Endometrial microvascular endothelial cells (primary cell): ENCODE results near the gene DNAJC12. TPM values are rescaled to one million over a fixed set of nuclear protein-coding genes. Genes with fewer than 3 reads are reported as not detected.
"Not testable (repeated sequence)": the region's sequence is repeated elsewhere in the genome, so short reads cannot be mapped to it uniquely, and the experiment has no call there.

ENCODE experiments used
- in situ Hi-C: cut with HindIII; loops from 2 replicates; pipeline ENCODE4 v1.10.0; 2017; ENCODE audit warnings: low sequenced_read_pairs, low pct_unique_long_range_greater_than_20kb; ENCODE audit errors: inconsistent ontology term
- total RNA-seq: library from RNA; depleted of rRNA; stranded (reverse); fragments of >200 nt; gene quantifications from one replicate; pipeline ENCODE4 v1.2.3, GENCODE V29; 2015; ENCODE audit errors: inconsistent ontology term

The DNAJC12 gene
- total RNA-seq, result 2.1 TPM

DNA sequence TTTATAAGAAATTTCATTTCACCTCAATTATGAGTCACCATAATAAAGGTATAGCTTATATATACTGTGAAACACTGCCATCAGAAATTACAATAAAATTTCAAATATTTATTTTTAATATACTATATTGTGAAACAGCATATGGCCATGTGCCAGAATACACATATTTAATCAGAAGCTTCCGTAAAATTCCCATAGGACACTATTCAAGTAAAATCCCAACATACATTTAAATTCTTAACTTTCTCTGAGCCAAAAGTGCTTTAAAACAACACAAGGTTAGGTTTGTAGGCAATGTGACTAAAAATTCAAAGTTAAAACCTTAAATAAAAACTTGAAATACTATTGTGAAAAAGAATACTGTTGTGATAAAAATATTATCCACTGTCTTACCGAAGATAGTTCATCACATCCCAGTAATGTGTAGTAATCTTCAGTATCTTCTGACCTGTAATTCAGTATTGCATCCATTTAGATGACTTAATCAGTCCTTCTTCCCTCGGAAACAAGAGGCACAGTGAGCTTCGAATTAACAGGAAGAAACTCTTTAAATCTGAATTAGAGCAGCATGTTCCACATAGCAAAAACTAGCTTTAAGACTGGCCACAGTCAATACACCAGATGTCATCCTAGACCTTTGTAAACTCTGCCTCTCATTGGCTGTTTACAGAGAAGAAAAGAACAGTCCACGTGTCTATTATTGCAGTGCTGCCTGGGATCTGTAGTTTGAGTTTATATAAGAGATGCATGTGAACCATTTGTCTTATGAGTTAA lies at the start of gene DNAJC12:
Gene DNAJC12, minus strand, starts transcription at position 648 of the 774 bp plus-strand sequence. Its CDS starts 177 bp downstream, at position 471.
- in situ Hi-C loops, result no loop called here

DNA sequence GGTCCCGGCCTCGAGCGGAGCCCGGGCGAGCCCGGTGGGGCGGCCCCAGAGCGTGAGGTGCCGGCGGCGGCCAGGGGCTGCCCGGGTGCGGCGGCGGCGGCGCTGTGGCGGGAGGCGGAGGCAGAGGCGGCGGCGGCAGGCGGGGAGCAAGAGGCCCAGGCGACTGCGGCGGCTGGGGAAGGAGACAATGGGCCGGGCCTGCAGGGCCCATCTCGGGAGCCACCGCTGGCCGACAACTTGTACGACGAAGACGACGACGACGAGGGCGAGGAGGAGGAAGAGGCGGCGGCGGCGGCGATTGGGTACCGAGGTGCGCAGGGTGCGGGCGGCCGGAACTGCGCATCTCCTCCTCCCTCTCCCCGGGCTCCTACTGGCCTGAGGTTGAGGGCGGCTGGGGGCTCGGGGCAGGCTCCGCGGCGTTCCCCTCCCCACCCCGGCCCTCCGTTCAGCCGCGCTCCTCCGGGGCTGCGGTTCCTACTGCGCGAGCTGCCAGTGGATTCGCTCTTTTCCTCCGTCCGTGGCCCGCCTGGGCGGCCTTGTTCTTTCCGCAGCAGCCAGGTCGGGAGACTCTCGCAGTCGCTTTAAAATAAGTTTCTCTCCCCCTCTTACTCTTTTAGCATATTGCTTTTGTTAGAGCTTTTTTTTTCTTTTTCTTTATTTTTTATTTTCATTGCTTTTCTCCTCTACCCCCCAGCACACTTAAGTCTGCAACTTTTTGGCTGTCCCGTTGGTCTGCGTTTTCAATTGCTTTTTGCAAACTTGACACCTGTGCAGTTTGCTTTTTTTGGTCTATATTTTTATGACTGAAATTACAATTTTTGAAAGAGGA lies 47.1 kb upstream of the DNAJC12 start:
- in situ Hi-C loops, result no loop called here

DNA sequence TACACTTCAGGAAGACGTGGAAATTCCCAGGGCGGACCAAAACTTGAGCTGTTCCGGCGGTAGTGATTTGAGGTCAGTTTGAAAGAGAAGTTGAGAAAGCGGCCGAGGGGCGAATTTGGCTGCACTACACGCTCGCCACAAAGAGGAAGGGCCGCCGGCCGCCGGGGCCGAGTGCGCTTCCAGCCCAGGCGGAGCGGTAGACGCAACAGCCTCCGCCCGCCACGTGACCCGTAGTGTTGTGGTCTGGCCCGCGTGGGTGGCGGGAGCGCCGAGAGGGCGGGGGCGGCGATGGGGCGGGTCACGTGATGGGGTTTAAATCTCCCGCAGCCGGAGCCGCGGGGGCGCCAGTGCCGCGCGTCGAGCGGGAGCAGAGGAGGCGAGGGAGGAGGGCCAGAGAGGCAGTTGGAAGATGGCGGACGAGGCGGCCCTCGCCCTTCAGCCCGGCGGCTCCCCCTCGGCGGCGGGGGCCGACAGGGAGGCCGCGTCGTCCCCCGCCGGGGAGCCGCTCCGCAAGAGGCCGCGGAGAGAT lies 46.4 kb upstream of the DNAJC12 start, which contains the start of gene SIRT1:
Gene SIRT1, plus strand, starts transcription at position 344 of the 529 bp plus-strand sequence. Its CDS starts 66 bp downstream, at position 410.
- in situ Hi-C loops, result no loop called here

DNA sequence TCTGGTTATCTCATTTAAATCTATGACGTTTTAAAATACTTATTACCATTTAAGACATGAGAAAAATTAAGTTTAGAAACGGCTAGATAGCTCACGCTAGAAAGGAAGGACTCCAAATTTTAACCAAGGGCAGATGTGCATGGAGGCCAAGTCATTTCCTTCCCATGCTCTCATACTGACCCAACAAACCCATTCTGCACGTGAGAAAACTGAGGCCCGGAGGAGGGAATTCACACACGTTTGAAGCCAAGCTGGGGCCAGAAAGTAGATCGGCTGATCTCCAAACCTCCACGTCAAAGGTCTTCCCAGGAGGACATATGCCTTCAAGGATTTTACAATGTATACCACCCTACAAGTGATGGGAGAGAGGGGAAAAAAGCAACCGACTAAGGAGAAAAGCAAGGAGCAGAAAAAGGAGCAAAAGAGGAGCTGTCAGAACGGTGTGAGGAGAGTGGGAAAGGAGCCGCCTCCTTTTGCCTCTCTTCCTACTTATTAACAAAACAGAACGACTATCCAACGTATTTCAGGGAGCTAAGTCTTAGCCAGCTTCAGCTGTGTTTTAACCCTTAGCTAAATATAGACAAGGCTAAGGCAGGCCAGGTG lies 45.8 kb upstream of the DNAJC12 start:
- in situ Hi-C loops, result no loop called here

DNA sequence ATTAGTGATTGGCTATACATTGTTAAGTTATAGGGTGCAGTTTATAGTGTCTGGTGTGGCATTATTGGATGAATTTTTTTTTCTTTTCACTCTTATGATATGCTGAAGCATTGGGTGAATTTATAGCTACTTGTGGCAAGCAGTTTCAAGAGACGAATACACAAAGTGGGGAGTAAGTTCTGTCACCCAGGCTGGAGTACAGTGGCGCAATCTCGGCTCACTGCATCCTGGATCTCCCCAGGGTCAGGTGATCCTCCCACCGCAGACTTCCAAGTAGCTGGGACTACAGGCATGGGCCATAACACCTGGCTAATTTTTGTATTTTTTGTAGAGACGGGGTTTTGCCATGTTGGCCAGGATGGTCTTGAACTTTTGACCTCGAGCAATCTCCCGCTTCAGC lies 40.1 kb upstream of the DNAJC12 start:
- in situ Hi-C loops, result no loop called here

DNA sequence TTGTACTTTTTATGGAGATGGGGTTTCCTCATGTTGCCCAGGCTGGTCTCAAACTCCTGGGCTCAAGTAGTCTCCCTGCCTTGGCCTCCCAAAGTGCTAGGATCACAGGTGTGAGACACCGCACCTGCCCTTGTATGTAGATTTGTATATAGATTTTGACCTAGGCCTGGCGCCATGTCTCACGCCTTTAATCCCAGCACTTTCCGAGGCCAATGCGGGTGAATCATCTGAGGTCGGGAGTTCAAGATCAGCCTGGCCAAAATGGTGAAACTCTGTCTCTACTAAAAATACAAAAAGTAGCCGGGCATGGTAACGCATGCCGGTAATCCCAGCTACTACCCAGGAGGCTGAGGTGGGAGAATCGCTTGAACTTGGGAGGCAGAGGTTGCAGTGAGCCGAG lies 39.4 kb upstream of the DNAJC12 start:
- in situ Hi-C loops, result not testable (repeated sequence)

DNA sequence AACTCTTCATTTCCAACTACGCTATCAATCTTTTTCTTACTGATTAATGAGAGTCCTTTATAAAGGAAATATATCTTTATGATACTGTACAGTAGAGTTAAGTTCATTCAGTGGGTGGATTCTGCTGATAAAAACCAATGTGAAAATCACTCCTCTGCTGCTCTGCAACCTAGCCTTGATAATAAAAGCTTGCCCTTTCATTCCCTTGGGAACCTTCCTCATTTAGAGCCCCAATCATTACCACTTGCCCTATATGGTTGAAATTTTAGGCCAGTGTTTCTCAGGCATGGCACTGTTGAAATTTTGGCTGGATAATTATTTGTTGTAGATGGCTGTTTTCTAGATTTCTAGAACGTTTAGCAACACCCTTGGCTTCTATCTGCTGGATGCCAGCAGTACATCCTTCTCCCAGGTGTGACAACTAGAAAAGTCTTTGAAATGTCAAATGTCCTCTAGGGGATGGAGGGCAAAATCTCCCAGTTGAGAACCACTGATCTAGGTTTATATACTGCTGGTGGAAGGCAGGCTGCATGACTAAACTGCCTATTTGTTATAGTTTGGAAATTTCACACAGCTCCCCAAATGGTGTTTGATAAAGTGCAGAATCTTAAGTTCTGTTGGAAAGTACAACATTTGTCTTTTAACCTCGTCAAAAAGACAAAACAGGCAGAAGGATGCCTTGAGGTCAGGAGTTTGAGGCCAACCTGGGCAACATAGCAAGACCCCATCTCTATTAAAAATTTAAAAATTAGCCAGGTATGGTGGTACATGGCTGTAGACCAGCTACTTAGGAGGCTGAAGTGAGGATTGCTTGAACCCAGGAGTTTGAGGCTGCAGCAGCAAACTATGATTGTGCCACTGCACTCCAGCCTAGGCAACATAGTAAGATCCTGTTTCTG lies 37.6 kb upstream of the DNAJC12 start:
- in situ Hi-C loops, result no loop called here

DNA sequence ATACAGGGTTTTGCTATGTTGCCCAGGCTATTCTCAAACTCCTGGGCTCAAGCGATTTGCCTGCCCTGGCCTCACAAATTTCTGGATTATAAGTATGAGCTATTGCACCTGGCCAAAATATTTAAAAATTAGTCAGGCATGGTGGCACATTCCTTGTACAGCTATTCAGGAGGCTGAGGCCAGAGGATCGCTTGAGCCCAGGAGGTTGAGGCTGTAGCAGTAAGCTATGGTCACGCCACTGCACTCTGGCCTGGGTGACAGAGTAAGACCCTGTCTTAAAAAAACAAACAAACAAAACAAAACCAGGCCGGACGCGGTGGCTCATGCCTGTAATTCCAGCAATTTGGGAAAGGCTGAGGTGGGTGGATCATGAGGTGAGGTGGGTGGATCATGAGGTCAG lies 32.0 kb upstream of the DNAJC12 start:
- in situ Hi-C loops, result no loop called here

DNA sequence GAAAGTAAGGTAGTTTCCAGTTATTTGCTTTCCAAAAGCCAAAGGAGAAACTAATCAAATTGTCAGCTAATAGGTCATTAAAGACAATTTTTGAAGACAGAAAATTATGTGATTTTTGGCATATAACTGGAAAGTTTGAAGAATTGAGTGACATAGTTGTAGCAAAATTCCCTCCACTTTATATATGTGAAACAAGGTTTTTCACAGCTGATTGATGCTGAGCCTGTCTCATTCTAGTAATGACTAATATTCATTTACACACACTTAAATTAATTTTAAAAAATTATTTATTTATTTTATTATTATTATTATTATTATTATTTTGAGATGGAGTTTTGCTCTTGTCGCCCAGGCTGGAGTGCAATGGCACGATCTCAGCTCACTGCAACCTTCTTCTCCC lies 30.1 kb upstream of the DNAJC12 start:
- in situ Hi-C loops, result no loop called here

DNA sequence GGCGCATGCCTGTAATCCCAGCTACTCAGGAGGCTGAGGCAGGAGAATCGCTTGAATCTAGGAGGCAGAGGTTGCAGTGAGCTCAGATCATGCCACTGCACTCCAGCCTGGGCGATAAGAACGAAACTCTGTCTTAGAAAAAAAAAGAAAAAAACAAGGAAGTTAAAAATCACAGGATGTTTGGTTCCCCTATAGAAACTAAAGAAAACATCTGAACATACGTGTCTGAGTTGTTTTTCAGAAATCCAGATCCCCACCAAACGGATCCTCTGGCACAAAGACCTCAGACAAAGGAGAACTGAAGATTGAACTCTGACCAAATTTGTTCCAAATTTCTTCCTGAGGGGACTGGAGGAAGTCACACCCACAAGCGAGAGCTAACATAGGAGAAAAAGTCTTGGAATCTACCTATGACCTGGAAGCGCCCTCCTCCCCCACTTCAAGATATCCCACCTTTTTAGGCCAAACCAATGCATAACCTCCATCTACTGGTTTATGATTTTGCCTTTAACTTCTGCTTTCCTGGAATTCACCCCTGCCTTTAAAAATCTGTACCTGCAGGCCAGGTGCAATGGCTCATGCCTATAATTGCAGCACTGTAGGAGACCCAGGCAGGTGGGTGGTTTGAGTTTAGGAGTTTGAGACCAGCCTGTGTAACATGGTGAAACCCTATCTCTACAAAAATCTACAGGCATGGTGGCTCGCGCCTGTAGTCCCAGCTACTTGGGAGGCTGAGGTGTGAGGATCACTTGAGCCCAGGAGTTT lies 26.8 kb upstream of the DNAJC12 start:
- in situ Hi-C loops, result no loop called here

DNA sequence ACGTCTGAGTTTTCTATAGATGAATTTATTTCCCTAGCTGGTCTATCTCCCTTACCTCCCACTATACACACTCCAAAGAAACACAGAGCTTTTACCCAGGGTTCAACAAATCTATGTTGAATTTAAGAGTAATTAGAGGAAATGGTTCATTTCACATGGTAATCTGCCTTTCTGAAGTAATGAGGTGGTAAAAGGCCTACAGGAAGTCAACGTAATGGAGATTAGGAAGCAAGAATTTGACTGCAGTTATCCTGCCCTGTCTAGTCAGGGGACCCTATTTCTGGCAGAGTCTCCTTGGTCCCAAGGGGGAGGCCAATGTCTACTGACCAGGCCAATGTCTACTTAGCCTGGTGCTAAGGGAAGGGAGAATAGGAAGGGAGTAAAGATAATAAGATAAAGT lies 25.1 kb upstream of the DNAJC12 start:
- in situ Hi-C loops, result no loop called here

DNA sequence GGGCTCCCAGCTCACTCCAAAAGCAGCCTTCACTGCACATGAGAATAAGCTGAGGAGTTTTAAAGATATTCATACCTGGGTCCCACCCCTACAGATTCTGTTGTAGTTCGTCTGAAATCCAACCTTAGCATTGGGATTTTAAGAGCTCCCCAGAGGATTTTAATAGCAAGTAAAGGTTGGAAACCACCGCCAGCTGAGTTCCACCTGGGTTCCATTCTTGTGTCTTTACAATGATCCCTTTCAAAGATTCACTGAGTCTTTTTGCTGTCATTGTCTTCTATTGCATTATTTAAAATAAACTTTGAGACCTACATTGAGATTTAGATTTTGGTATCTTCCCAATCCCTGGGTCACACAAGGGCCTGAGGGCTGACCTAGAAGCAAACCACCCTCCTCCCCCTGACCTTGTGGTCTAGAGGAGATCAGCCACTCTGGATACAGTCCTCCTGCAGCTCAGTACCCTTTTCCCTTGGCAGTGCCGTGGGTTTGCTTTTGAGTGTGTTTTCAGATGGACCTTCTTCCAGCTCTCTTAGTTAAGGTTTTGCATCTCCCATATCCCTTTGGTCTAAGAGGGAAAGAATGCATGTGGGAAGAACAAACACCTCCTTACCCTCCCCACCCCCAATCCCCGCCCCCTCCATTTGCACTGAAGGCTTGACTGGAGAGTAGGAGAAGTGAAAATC lies 23.9 kb upstream of the DNAJC12 start:
- in situ Hi-C loops, result no loop called here

DNA sequence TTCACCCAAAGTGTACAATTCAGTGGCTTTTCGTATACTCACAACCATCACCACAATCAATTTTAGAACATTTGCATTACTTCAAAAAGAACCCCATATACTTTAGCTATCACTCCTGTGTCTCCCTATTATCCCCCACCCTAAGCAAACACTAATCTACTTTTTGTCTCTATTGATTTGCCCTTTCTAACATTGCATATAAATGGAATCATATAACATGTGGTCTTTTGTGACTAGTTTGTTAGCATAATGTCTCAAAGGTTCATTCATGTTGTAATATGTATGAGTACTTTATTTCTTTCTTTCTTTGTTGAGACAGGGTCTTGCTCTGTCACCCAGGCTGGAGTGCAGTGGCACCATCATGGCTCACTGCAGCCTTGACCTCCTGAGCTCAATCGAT lies 21.0 kb upstream of the DNAJC12 start:
- in situ Hi-C loops, result no loop called here

DNA sequence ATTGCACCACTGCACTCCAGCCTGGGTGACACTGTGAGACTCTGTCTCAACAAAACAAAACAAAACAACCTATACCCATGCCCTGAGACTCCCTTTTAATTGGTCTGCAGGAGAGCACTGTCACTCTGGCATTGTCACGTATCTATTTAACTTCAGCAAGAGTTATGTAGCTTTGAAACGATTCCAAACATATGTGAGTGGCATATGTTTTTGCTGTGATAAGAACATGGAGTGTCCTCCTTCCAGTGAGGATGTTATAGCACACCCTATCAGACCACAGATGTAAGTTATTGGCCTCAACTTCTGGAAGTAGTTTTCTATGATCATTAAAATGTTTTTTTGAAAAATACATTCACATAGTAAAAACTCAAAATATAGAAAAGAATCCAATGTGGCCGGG lies 15.5 kb upstream of the DNAJC12 start:
- in situ Hi-C loops, result no loop called here

DNA sequence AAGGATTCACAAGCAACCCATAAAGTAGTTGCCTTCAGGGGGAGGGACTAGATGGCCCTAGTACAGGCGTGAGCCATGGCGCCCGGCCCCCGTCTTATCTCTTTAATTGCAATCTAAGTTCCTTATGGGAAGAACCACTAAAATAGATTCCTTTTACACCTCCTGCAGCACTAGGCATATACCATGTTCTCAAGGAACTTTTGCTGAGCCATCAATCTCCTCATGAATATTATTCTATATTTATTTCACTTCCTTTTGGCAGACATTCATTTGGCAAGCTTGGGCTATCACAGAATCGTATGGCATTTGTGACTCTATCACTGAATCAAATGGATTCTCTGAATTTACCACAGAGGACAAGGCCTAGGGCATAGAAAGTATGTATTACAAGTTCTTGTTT lies 14.8 kb upstream of the DNAJC12 start:
- in situ Hi-C loops, result no loop called here

DNA sequence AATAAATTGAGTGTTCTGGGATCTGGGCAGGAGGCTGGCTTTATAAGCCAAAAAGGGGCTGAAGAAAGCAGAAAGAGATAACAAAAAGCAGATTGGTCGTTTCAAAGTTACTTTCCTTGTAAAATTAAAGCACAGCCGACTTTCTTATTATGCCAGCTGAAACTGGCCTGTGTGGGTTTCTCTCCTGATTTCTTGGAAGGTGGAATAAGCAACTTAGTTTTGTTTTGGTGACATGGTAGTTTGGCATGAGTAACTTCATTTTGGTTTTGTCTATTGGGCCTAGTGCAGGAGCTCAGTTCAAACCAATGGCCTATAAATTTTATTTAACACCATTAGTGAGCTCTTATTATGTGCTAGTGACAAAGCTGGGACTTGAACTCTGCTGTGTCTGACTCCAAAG lies 13.2 kb upstream of the DNAJC12 start:
- in situ Hi-C loops, result no loop called here

DNA sequence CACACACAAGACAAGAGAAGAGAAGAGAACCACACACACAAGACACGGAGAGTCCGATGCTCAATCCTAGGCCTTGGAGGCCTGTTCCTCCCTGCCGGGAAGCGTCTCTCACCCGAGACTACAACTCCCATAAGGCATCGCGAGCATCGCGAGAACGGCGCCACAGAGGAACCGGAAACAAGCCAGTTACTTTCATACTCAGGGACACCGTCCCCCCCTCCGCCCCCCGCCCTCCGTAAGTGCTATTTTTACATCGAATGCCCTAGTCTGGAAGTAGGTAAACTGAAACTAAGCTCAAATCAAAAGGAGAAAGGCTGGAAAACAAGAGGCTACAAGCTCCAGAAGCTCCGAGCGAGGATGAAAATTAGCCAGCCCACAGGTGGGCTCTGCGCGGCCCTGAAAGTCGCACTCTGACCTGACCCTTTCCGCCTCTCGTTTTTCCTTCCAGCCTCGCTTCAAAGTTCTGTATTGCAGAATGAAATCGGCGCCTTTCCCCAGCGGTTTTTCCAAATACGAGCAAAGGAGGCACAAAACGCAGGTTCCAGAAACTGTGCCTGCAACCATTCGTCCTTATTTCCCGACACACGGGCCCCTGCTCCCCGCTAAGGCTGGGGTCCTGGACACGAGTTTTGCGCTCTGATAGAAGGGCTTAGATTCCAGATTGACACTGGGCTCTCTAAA lies 11.5 kb upstream of the DNAJC12 start:
- in situ Hi-C loops, result no loop called here
